Neural cell (in vitro differentiated cells): Measurements from ENCODE around the gene SNRPD3. TPM values are rescaled to one million over a fixed set of nuclear protein-coding genes. Genes with fewer than 3 reads are reported as not detected.

Source experiments
- H2AFZ ChIP-seq: fragments of 200-600, 300-800 bp; sonication (generic), shearing (Covaris generic); 2 replicates; pipeline ENCODE4 v1.6.0; 2014; ENCODE audit warnings: low read depth, mild to moderate bottlenecking, antibody characterized with exemption, low read length, moderate library complexity
- H3F3A ChIP-seq: fragments of 200-600 bp; shearing (Covaris generic); 2 replicates; pipeline ENCODE4 v1.6.1; 2016; ENCODE audit warnings: mild to moderate bottlenecking, moderate library complexity, mixed read lengths, antibody characterized with exemption, low read length; ENCODE audit not compliant: insufficient read depth, poor library complexity, severe bottlenecking
- H3K27ac ChIP-seq: fragments of 200-600, 300-800 bp; sonication (generic), shearing (Covaris generic); 2 replicates; pipeline ENCODE4 v1.5.1; 2014; ENCODE audit warnings: mild to moderate bottlenecking, low read length, moderate library complexity
- H3K27me3 ChIP-seq: fragments of 300-800, 200-600 bp; sonication (generic), shearing (Covaris generic); 2 replicates; pipeline ENCODE4 v1.6.0; 2014; ENCODE audit warnings: mild to moderate bottlenecking, low read depth, low read length, moderate library complexity; ENCODE audit not compliant: insufficient read depth
- H3K36me3 ChIP-seq: fragments of 300-800, 200-600 bp; sonication (generic), shearing (Covaris generic); 2 replicates; pipeline ENCODE4 v1.5.1; 2014; ENCODE audit warnings: mild to moderate bottlenecking, antibody characterized with exemption, low read length, moderate library complexity; ENCODE audit not compliant: insufficient read depth
- H3K4me2 ChIP-seq: fragments of 300-800, 200-600 bp; sonication (generic), shearing (Covaris generic); 2 replicates; pipeline ENCODE4 v1.6.0; 2014; ENCODE audit warnings: mild to moderate bottlenecking, low read length
- H3K4me3 ChIP-seq: fragments of 300-800, 200-600 bp; sonication (generic), shearing (Covaris generic); 2 replicates; pipeline ENCODE4 v1.5.1; 2014; ENCODE audit warnings: mild to moderate bottlenecking, low read length, moderate library complexity
- H3K79me2 ChIP-seq: fragments of 200-600 bp; shearing (Covaris generic); replicated peaks from 2 replicates; pipeline ENCODE4 v1.6.0; 2014; ENCODE audit warnings: mild to moderate bottlenecking, low read length, moderate library complexity; ENCODE audit not compliant: insufficient read depth
- H3K9ac ChIP-seq: fragments of 300-800, 200-600 bp; sonication (generic), shearing (Covaris generic); 2 replicates; pipeline ENCODE4 v1.6.1; 2016; ENCODE audit warnings: mild to moderate bottlenecking, low read length, mixed read lengths
- H3K9me2 ChIP-seq: fragments of 200-600 bp; shearing (Covaris generic); 2 replicates; pipeline ENCODE4 v1.6.1; 2016; ENCODE audit warnings: mild to moderate bottlenecking, low read length, mixed read lengths; ENCODE audit not compliant: insufficient read depth
- H3K9me3 ChIP-seq: fragments of 200-600, 300-800 bp; sonication (generic), shearing (Covaris generic); 2 replicates; pipeline ENCODE4 v1.6.1; 2016; ENCODE audit warnings: mild to moderate bottlenecking, mixed run types, low read length, moderate library complexity, mixed read lengths
- H4K20me1 ChIP-seq: fragments of 200-600 bp; shearing (Covaris generic); 2 replicates; pipeline ENCODE4 v1.6.1; 2016; ENCODE audit warnings: mild to moderate bottlenecking, mixed run types; ENCODE audit not compliant: insufficient read depth
- CTCF ChIP-seq: fragments of 450-650 bp; IDR thresholded peaks from 2 replicates; pipeline ENCODE4 v1.5.1; 2014; ENCODE audit warnings: antibody characterized with exemption, mild to moderate bottlenecking, moderate library complexity; ENCODE audit not compliant: poor library complexity, severe bottlenecking
- EP300 ChIP-seq: fragments of 450-650 bp; conservative IDR thresholded peaks from 2 replicates; pipeline ENCODE4 v1.6.1; 2014; ENCODE audit warnings: antibody characterized with exemption, mild to moderate bottlenecking, moderate library complexity; ENCODE audit not compliant: poor library complexity, severe bottlenecking
- EZH2 ChIP-seq: fragments of 200-600, 300-800 bp; shearing (Covaris generic), sonication (generic); IDR thresholded peaks from 2 replicates; pipeline ENCODE4 v1.6.1; 2014; ENCODE audit warnings: antibody characterized with exemption, low read length, borderline replicate concordance, mild to moderate bottlenecking; ENCODE audit not compliant: insufficient read depth, poor library complexity, severe bottlenecking
- MXI1 ChIP-seq: fragments of 450-650 bp; conservative IDR thresholded peaks from 2 replicates; pipeline ENCODE4 v1.6.1; 2014; ENCODE audit warnings: antibody characterized with exemption, mild to moderate bottlenecking; ENCODE audit not compliant: poor library complexity, severe bottlenecking
- POLR2AphosphoS5 ChIP-seq: IDR thresholded peaks from 2 replicates; pipeline ENCODE4 v1.6.1; 2012
- RAD21 ChIP-seq: fragments of 450-650 bp; conservative IDR thresholded peaks from 2 replicates; pipeline ENCODE4 v1.6.1; 2014; ENCODE audit warnings: antibody characterized with exemption, mild to moderate bottlenecking, moderate library complexity
- REST ChIP-seq: IDR thresholded peaks from 2 replicates; pipeline ENCODE4 v1.6.1; 2012; ENCODE audit warnings: borderline replicate concordance
- SMC3 ChIP-seq: fragments of 450-650 bp; conservative IDR thresholded peaks from 2 replicates; pipeline ENCODE4 v1.6.1; 2014; ENCODE audit warnings: antibody characterized with exemption, mild to moderate bottlenecking, moderate library complexity; ENCODE audit not compliant: poor library complexity
- TAF1 ChIP-seq: IDR thresholded peaks from 2 replicates; pipeline ENCODE4 v1.6.1; 2012; ENCODE audit warnings: low read depth
- polyA plus RNA-seq: library from polyadenylated mRNA; depleted of rRNA; stranded (reverse); fragments of >200 nt; gene quantifications from 2 replicates; pipeline ENCODE4 v1.2.3, GENCODE V29; 2014

The SNRPD3 gene
- polyA plus RNA-seq, 1 donor from 2014 or later: 195 TPM

GRCh38 chr22:24507716-24508115 is 48.1 kb upstream of the SNRPD3 start:
- Histone ChIP-seq H3K4me2 (no peak overlapping the region), H3F3A (no peaks in the 10 kb centered on the region), H3K36me3 (no peaks in the 10 kb centered on the region), H3K27ac (no peak overlapping the region), H3K9ac (no peak overlapping the region), H2AFZ (no peak overlapping the region), H3K27me3 (no peaks in the 10 kb centered on the region), H3K79me2 (no peaks in the 10 kb centered on the region), H3K9me2 (no peaks in the 10 kb centered on the region), H3K4me3 (no peak overlapping the region), H3K9me3 (no peaks in the 10 kb centered on the region), H4K20me1 (no peaks in the 10 kb centered on the region)
- TF ChIP-seq REST (no peak), POLR2AphosphoS5 (no peak), SMC3 (no peak), EZH2 (no peak), MXI1 (no peak), EP300 (no peak), CTCF (no peak), RAD21 (no peak), TAF1 (no peak)

- no peak overlapping the region for H3K4me2 ChIP-seq
Observed at GRCh38 chr22:24510637-24511625, 44.9 kb upstream of the SNRPD3 start.

More at GRCh38 chr22:24510637-24511625, 44.9 kb upstream of the SNRPD3 start:
- TF ChIP-seq REST (no peak), RAD21 (no peak)
- no peaks in the 10 kb centered on the region for H3K36me3 ChIP-seq
- H3K4me3 ChIP-seq: no peak overlapping the region
- H3K9me2 ChIP-seq: no peaks in the 10 kb centered on the region
- H3K27ac ChIP-seq: no peak overlapping the region
- no peaks in the 10 kb centered on the region for H3K79me2 ChIP-seq
- no peak overlapping the region for H2AFZ ChIP-seq
- no peak overlapping the region for H3K9ac ChIP-seq
- H3K9me3 ChIP-seq: no peaks in the 10 kb centered on the region
- H3F3A ChIP-seq: no peaks in the 10 kb centered on the region
- H3K27me3 ChIP-seq: no peaks in the 10 kb centered on the region
- H4K20me1 ChIP-seq: no peaks in the 10 kb centered on the region
